Keratinocyte (primary cell): ENCODE results near the gene CALCOCO1. TPM values are rescaled to one million over a fixed set of nuclear protein-coding genes. Genes with fewer than 3 reads are reported as not detected.
"Not testable (repeated sequence)": the region's sequence is repeated elsewhere in the genome, so short reads cannot be mapped to it uniquely, and the experiment has no call there.

Source experiments
- DNase-seq: peaks from one replicate; pipeline ENCODE4 v3.0.0-alpha.2; 2011; ENCODE audit warnings: low read depth, missing footprints, low spot score
- FAIRE-seq: peaks from 2 replicates; lab custom pipeline; 2011; peaks lifted over from hg19 to GRCh38; lab: Jason Lieb, UNC
- H2AFZ ChIP-seq: 2 replicates; pipeline ENCODE4 v1.6.0; 2012; ENCODE audit warnings: low read length, control low read depth, inconsistent platforms; ENCODE audit not compliant: control insufficient read depth
- H3K27ac ChIP-seq: 2 replicates; pipeline ENCODE4 v1.5.1; 2011; ENCODE audit warnings: low read length; ENCODE audit not compliant: control insufficient read depth, insufficient read depth
- H3K27me3 ChIP-seq: 3 replicates; pipeline ENCODE4 v1.6.0; 2011; ENCODE audit warnings: low read length; ENCODE audit not compliant: control insufficient read depth, insufficient read depth; ENCODE audit errors: extremely low read depth
- H3K36me3 ChIP-seq, 2 experiments: 2 replicates in 1 of 2; 3 replicates in 1 of 2; pipeline ENCODE4 v1.5.1; 2011; ENCODE audit warnings: low read length in 2 of 2, mild to moderate bottlenecking in 1 of 2; ENCODE audit not compliant: control insufficient read depth in 2 of 2, insufficient read depth in 2 of 2; ENCODE audit errors: extremely low read depth in 1 of 2
- H3K4me1 ChIP-seq: 3 replicates; pipeline ENCODE4 v1.5.1; 2011; ENCODE audit warnings: low read length; ENCODE audit not compliant: control insufficient read depth, insufficient read depth; ENCODE audit errors: extremely low read depth
- H3K4me2 ChIP-seq: 3 replicates; pipeline ENCODE4 v1.6.0; 2011; ENCODE audit warnings: low read depth, low read length; ENCODE audit not compliant: control insufficient read depth, insufficient read depth; ENCODE audit errors: extremely low read depth
- H3K4me3 ChIP-seq, 3 experiments: fragments of 200-600 bp in 1 of 3; sonication (generic) in 1 of 3; 2 replicates in 2 of 3; 3 replicates in 1 of 3; pipeline ENCODE4 v1.5.1; 2011 to 2016; ENCODE audit warnings: low read length in 3 of 3, mild to moderate bottlenecking in 3 of 3, control low read depth in 2 of 3, inconsistent platforms in 1 of 3, low read depth in 1 of 3, mixed read lengths in 1 of 3, mixed run types in 1 of 3, moderate library complexity in 1 of 3; ENCODE audit not compliant: control insufficient read depth in 2 of 3, insufficient read depth in 2 of 3; ENCODE audit errors: extremely low read depth in 1 of 3
- H3K79me2 ChIP-seq: 2 replicates; pipeline ENCODE4 v1.6.0; 2012; ENCODE audit warnings: low read length; ENCODE audit not compliant: control insufficient read depth, insufficient read depth
- H3K9ac ChIP-seq: 3 replicates; pipeline ENCODE4 v1.6.0; 2011; ENCODE audit warnings: low read length; ENCODE audit not compliant: control insufficient read depth, insufficient read depth; ENCODE audit errors: extremely low read depth
- H3K9me1 ChIP-seq: 3 replicates; pipeline ENCODE4 v1.6.0; 2011; ENCODE audit warnings: low read length; ENCODE audit not compliant: control insufficient read depth, insufficient read depth; ENCODE audit errors: extremely low read depth
- H3K9me3 ChIP-seq: 2 replicates; pipeline ENCODE4 v1.5.1; 2012; ENCODE audit warnings: low read depth, low read length; ENCODE audit not compliant: control insufficient read depth
- H4K20me1 ChIP-seq: 3 replicates; pipeline ENCODE4 v1.6.0; 2011; ENCODE audit warnings: low read length; ENCODE audit not compliant: control insufficient read depth, insufficient read depth; ENCODE audit errors: extremely low read depth
- CTCF ChIP-seq, 3 experiments: IDR thresholded peaks in 1 of 3; conservative IDR thresholded peaks in 1 of 3; optimal IDR thresholded peaks in 1 of 3; 2 replicates in 2 of 3; 3 replicates in 1 of 3; pipeline versions ENCODE3 to v1.5.1; 2011; ENCODE audit warnings: low read length in 3 of 3, mild to moderate bottlenecking in 3 of 3, moderate library complexity in 2 of 3, control low read depth in 1 of 3, inconsistent platforms in 1 of 3; ENCODE audit not compliant: insufficient read depth in 2 of 3; ENCODE audit errors: extremely low read depth in 1 of 3
- EZH2 ChIP-seq: IDR thresholded peaks from one replicate; pipeline ENCODE4 v1.6.1; 2012; ENCODE audit warnings: inconsistent platforms, mild to moderate bottlenecking, low read length, moderate library complexity
- dilution Hi-C: fragments of 300-500 bp; cut with MboI; formaldehyde crosslinking; loops from one replicate; pipeline ENCODE4 v1.7.0; 2020; ENCODE audit warnings: low sequenced_read_pairs; ENCODE audit not compliant: extremely low pct_ligation_motif_present
- polyA plus RNA-seq, 5 experiments: library from polyadenylated mRNA; depleted of rRNA in 3 of 5; stranded (reverse) in 3 of 5; stranded (forward) in 1 of 5; unstranded in 1 of 5; fragments of >200 nt; gene quantifications; 1 replicate in 1 of 5; 2 replicates in 3 of 5; 3 replicates in 1 of 5; pipeline versions ENCODE4 v1.2.1 to v1.2.3, GENCODE V29; 2011 to 2012; ENCODE audit warnings: missing spikeins in 2 of 5, low read depth in 1 of 5, low replicate concordance in 1 of 5

CALCOCO1 gene
- polyA plus RNA-seq, 1 donor (not counting 4 experiments of a cell fraction or from before 2014, with no cell fraction given), result 67.3 TPM

GRCh38 chr12:53765891-53766290 is 38.6 kb upstream of the CALCOCO1 start:
- Histone ChIP-seq H3K27ac (no peak overlapping the region), H3K36me3 (no peaks in the 10 kb centered on the region), H3K79me2 (no peaks in the 10 kb centered on the region), H3K27me3 (no peaks in the 10 kb centered on the region), H2AFZ (no peak overlapping the region), H3K4me1 (peaks cover 25% of the 10 kb centered on the region), H3K4me3 (no peak overlapping the region), H4K20me1 (no peaks in the 10 kb centered on the region), H3K4me2 (no peak overlapping the region), H3K9ac (no peak overlapping the region), H3K9me1 (no peaks in the 10 kb centered on the region), H3K9me3 (no peaks in the 10 kb centered on the region)
- DNase-seq, result no peak
- FAIRE-seq, result no peak
- TF ChIP-seq CTCF (optimal IDR thresholded peaks at IDR 0.05 in 1 of 3, IDR thresholded peaks at IDR 0.05 in 1 of 3, conservative IDR thresholded peaks at IDR 0.05 in 1 of 3; ENCODE audit: extremely low read depth in 1 of 3, insufficient read depth in 2 of 3, low read length in 3 of 3) (no peak), EZH2 (no peak)
- dilution Hi-C loops, result loop anchor here (25.0 kb wide), 1 partner anchor 171 kb away; the partner anchor contains the start of gene HOXC13

GRCh38 chr12:53764615-53765014 is 37.4 kb upstream of the CALCOCO1 start:
- Histone ChIP-seq H3K9me1 (no peaks in the 10 kb centered on the region), H3K27ac (no peak overlapping the region), H2AFZ (no peak overlapping the region), H3K9me3 (no peaks in the 10 kb centered on the region), H3K4me2 (no peak overlapping the region), H3K4me3 (no peak overlapping the region), H3K36me3 (no peaks in the 10 kb centered on the region), H3K9ac (no peak overlapping the region), H3K27me3 (no peaks in the 10 kb centered on the region), H4K20me1 (no peaks in the 10 kb centered on the region), H3K4me1 (peaks cover 13% of the 10 kb centered on the region), H3K79me2 (no peaks in the 10 kb centered on the region)
- no peak for FAIRE-seq
- dilution Hi-C loops, result loop anchor here (25.0 kb wide), 1 partner anchor 173 kb away; the partner anchor contains the start of gene HOXC13
- TF ChIP-seq CTCF (optimal IDR thresholded peaks at IDR 0.05 in 1 of 3, IDR thresholded peaks at IDR 0.05 in 1 of 3, conservative IDR thresholded peaks at IDR 0.05 in 1 of 3; ENCODE audit: extremely low read depth in 1 of 3, insufficient read depth in 2 of 3, low read length in 3 of 3) (no peak), EZH2 (no peak)
- DNase-seq, result no peak

- H2AFZ ChIP-seq, H3K79me2 ChIP-seq, DNase-seq, H3K36me3 ChIP-seq, H4K20me1 ChIP-seq, H3K4me1 ChIP-seq, H3K9me1 ChIP-seq, H3K27ac ChIP-seq, H3K9me3 ChIP-seq, H3K4me3 ChIP-seq, H3K9ac ChIP-seq, H3K4me2 ChIP-seq, FAIRE-seq: not testable (repeated sequence)
- peaks cover 15% of the 10 kb centered on the region for H3K27me3 ChIP-seq
- dilution Hi-C loops, result loop anchor here (25.0 kb wide), 1 partner anchor 175 kb away; the partner anchor contains the start of gene HOXC13
These were observed 35.5 kb upstream of the CALCOCO1 start for GRCh38 chr12:53762793-53763192.
